ENCODE data around the gene FKBP5. TPM values are rescaled to one million over a fixed set of nuclear protein-coding genes. Genes with fewer than 3 reads are reported as not detected.

The FKBP5 gene
- polyA plus RNA-seq (2011; rRNA removed) = 1.6 and 2.3 TPM in 2 replicates
- polyA minus RNA-seq (2011; rRNA and poly(A)+ RNA removed) = 0.85 and 1.4 TPM in 2 replicates

DNA sequence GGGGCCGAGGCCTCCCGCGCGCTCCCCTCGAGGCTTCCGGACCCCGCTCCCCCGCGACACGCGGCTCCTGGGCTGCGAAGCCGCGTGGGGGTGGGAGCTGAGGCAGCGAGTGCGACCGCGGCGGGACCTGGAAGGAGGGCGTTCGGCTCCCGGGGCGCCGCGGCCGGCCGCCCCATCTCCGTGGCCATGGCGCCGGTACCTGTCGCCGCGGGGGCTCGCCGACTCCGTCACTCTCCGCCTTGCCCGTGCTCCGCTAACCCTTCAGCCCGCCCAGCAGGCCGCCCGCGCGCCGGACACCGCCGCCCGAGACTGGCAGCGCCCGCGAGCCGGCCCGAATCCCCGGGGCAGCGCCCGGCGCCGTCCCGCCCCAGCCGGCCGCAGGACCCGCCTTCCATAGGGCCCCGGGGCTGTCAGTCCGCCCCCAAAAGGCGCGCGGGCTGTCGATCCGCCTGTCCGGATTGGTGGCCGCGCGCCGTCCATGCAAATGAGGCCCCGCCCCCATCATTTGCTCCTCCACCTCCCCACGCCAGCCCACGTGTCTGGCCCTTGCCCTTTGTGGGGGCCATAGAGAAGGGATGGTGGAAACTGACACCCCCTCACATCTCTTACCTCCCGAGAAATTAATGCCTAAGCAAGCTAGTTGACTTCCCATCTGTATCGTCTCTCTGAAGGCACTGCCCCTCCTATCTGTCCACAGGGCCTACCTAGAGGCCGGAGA is at the start of gene FKBP5:
TSS of gene FKBP5 (minus strand) at position 311 of the 718 bp plus-strand sequence. CDS start 46,091 bp downstream, outside the sequence.
- peak within 1 kb of the TSS; percentile 63 for H3K4me3 ChIP-seq (ENCODE audit: low read depth, low read length)
- no peaks in the 10 kb centered on the region for H3K36me3 ChIP-seq (ENCODE audit: control insufficient read depth, insufficient read depth, low read length)
- DNase-seq (ENCODE audit: low read depth) = no peak
- ChIA-PET CTCF (interaction anchor here (1.5 kb wide), 1 partner anchor 48 kb away, joined by 7 read pairs; the partner anchor contains the start of gene ARMC12), POLR2A (no interaction called here)
- TF ChIP-seq, protein P1, sequence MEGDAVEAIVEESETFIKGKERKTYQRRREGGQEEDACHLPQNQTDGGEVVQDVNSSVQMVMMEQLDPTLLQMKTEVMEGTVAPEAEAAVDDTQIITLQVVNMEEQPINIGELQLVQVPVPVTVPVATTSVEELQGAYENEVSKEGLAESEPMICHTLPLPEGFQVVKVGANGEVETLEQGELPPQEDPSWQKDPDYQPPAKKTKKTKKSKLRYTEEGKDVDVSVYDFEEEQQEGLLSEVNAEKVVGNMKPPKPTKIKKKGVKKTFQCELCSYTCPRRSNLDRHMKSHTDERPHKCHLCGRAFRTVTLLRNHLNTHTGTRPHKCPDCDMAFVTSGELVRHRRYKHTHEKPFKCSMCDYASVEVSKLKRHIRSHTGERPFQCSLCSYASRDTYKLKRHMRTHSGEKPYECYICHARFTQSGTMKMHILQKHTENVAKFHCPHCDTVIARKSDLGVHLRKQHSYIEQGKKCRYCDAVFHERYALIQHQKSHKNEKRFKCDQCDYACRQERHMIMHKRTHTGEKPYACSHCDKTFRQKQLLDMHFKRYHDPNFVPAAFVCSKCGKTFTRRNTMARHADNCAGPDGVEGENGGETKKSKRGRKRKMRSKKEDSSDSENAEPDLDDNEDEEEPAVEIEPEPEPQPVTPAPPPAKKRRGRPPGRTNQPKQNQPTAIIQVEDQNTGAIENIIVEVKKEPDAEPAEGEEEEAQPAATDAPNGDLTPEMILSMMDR (IDR thresholded peaks at IDR 0.05; ENCODE audit: insufficient read depth, low read depth, low read length) = no peak
- no peaks in the 10 kb centered on the region for H3K27me3 ChIP-seq (ENCODE audit: control insufficient read depth, insufficient read depth, low read length)

DNA sequence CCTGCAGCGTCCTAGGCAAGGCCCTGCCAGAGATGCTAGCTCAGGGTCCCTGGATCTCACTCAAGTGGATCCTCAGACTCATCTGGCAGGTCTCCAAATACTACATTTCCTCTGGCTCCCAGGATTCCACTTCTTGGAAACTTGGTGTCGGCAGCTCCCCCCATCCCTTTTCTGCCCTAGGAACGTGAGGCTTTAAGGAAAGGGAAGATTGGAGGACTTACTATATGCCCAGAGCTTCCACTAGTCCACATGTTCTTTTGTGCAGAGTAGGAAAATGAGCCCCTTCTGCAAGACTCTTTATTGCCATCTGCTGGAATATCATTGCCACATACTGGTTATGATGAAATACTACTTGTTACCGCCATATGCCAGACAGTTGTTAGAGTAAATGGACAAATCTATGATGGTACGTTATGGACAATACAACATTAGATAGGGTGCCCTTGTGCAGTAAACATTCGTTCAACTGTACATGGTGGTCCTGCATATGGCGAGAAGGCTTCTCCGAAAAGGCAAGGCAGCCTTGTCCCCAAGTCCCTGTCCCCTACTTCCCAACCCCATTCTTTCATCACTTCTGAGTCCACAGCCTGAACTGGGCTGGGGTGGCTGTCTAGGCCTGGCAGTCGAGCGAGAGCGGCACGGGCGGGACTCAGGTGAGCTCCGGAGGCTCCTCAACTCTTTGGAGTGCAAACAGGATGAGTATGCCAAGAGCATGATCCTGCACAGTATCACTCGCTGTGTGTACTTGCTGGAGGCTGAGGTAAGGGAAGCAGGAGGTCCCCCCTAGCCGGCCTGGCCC is 48.9 kb upstream of the FKBP5 start:
- ChIA-PET POLR2A (no interaction called here), CTCF (interaction anchor here (0.6 to 8.4 kb wide), 33 partner anchors 9 to 357 kb away, joined by 3 to 162 read pairs (median 5); partner anchors contain the start of gene FKBP5)
- TF ChIP-seq, protein P1 (IDR thresholded peaks at IDR 0.05; ENCODE audit: insufficient read depth, low read depth, low read length) = peak; percentile 76
- Histone ChIP-seq H3K4me3 (ENCODE audit: low read depth, low read length) (no peak overlapping the region), H3K27me3 (ENCODE audit: control insufficient read depth, insufficient read depth, low read length) (0 out of 2 replicates have a peak, but pooled peaks cover under 1% of the 10 kb centered on the region), H3K36me3 (ENCODE audit: control insufficient read depth, insufficient read depth, low read length) (no peaks in the 10 kb centered on the region)
- no peak for DNase-seq (ENCODE audit: low read depth)

DNA sequence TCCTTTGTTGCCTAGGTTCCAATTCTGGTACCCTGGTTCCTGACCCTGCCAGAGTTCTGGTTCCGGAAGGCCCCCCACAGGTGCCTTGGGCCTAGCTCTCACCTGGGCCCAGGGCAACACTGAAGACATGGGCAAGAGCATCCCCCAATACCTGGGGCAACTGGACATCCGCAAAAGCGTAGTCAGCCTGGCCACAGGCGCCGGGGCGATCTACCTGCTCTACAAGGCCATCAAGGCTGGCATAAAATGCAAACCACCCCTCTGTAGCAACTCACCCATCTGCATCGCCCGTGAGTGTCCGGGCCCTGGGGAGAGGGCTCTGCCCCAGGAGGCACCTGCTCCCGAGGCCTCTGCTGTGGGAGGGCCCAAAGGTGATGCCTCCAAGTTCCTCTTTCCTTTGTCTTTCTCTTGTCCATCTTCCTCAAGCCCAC is 48.3 kb upstream of the FKBP5 start, which contains the start of gene ARMC12:
TSS of gene ARMC12 (plus strand) at position 51 of the 431 bp plus-strand sequence. CDS start at position 128, 77 bp downstream.
- Histone ChIP-seq H3K36me3 (ENCODE audit: control insufficient read depth, insufficient read depth, low read length) (no peaks in the 10 kb centered on the region), H3K4me3 (ENCODE audit: low read depth, low read length) (no peak within 1 kb of the TSS), H3K27me3 (ENCODE audit: control insufficient read depth, insufficient read depth, low read length) (no peaks in the 10 kb centered on the region)
- TF ChIP-seq, protein P1 (IDR thresholded peaks at IDR 0.05; ENCODE audit: insufficient read depth, low read depth, low read length) = no peak
- ChIA-PET POLR2A (no interaction called here), CTCF (interaction anchor here (0.6 to 8.4 kb wide), 44 partner anchors 10 to 357 kb away, joined by 3 to 162 read pairs (median 4); partner anchors contain the start of gene FKBP5)
- no peak for DNase-seq (ENCODE audit: low read depth)

DNA sequence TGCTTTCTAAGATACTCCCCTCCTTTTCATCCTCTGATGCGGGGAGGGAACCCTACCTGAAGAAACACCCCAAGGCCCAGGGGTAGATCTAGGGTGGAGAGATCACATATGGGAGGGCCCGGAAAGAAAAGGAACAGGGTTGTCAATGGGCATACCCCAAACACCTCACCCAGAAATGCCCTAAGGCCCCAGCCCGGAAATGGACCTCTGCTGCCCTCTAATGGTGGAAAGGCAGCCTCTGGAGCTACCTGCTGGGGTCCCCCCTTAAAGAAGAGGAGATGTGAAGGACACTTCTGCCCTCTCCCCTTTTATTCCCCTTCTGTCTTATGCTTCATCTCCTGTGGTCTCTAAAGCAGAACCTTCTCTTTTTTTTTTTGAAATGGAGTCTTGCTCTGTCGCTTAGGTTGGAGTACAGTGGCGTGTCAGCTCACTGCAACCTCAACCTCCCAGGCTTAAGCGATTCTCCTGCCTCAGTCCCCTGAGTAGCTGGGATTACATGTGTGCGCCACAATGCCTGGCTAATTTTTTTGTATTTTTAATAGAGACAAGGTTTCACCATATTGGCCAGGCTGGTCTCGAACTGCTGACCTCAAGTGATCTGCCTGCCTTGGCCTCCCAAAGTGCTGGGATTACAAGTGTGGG is 47.7 kb upstream of the FKBP5 start:
- H3K4me3 ChIP-seq (ENCODE audit: low read depth, low read length) = no peak overlapping the region
- H3K36me3 ChIP-seq (ENCODE audit: control insufficient read depth, insufficient read depth, low read length) = no peaks in the 10 kb centered on the region
- POLR2A ChIA-PET = no interaction called here
- no peak for DNase-seq (ENCODE audit: low read depth)
- CTCF ChIA-PET = interaction anchor here (0.6 to 8.4 kb wide), 38 partner anchors 10 to 359 kb away, joined by 3 to 162 read pairs (median 5); partner anchors contain the start of gene FKBP5
- no peaks in the 10 kb centered on the region for H3K27me3 ChIP-seq (ENCODE audit: control insufficient read depth, insufficient read depth, low read length)
- TF ChIP-seq, protein P1 (IDR thresholded peaks at IDR 0.05; ENCODE audit: insufficient read depth, low read depth, low read length) = peak; percentile 94
